ENCODE results near the gene THRB.

Gene THRB

GRCh38 chr3:24165603-24165982 lies 329.1 kb downstream of the THRB start:
- DNase-seq: no peak

DNA sequence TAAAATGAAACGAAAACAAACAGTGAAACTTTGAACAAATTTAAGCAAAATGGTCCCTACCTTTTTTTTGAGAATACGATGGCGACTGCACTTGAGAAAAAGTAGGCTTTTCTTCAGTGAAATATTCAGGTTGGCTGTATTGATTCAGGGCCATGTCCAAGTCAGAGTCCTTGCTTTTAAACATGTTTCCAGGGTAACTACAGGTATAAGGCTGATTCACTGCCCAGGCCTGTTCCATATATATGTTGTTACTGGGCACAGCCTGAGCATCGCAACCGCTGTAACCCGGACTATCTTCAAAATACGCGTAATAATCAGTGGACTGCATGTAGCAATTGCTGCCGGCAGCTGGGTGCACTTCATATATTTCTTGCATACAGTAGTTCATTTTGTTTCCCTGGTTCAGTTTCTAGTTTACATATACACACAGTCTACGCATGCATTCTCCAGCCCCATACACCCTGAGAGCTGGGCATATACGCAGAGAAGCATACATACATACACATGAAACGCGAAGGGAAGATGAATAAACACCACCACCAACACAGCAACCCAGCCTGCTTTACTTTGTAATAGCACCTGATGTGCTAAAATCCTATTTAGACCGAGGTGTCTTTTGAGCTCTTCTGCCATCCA lies 329.6 kb downstream of the THRB start:
- DNase-seq: no peak

DNA sequence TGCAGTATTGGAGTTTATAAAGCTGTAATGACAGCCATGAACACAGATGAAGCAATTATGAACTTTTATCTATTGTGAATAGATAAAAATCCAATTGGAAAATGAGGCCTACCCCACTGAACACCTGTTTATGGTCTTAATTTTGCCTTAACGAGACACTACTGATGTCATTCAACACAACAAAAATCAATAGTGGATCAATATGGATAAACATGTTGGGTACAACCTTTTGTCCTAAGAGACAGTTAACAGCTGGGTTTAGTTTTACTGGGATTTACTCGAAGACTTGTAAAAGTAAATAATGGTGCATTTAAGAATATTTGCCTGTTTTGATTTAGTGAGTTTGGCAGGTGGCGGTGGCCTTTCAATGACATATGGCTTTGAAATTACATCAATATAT lies 331.7 kb downstream of the THRB start:
- no peak for DNase-seq

- DNase-seq: no peak
These were observed 332.8 kb downstream of the THRB start for GRCh38 chr3:24161841-24162240.

- no peak for DNase-seq
These were observed 334.1 kb downstream of the THRB start for GRCh38 chr3:24160424-24161095.

- no peak for DNase-seq
These were observed 335.7 kb downstream of the THRB start for GRCh38 chr3:24158761-24159454.

DNA sequence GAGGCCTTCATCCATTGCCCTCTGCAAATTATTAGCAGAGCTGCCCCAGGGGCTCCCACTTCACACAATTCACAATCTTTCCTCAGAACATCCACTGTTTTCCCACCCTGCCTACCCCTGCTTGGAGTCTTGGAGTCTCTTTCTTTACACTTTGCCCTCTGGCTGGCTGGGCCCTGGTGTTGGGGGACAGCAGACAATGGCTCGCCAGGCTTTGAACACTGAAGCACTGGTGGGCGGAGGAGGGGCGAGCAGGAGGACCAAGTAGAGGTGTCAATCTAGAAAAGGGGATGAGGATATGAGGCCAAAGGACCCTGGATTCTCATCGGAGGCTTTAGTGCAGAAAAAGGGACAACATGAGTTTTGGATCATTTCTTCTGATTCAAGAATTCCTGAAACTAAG lies 337.5 kb downstream of the THRB start:
- DNase-seq: no peak

DNA sequence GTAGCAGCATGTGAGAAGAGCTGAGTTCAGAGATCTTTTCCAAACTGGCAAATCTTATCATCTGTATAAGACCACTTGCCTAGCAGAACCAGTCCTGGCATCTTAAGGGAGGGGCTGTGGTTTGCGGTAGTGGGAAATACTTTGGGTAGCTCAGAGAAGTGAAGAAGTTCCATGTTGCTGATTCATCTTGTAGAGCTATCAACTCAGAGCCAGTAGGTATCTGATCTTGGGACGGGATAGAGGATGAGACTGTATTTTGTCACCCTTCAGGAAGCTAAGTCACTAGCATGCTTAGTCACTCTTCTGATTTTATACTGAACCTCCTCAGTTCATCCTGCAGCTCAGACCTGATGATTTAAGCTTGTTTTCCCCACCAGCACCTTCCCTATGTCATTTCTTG lies 338.2 kb downstream of the THRB start:
- DNase-seq: no peak

DNA sequence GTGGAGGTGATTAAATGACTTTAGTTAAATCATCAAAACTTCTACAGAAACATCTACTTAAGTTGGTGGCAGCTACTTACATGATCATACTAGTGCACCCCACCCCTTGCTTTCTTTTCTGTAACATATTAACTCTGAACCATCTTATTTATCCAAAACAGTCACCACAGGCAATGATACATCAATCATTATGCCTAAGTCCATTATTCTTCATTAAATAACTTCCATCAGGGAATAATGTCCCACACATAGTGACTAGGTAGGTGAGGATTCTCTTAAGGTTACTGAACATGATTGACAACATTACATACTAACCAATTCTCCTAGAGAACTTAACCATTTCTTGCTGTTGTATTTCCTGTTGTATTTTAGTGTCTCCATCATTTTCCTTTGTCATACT lies 339.4 kb downstream of the THRB start:
- DNase-seq: no peak

GRCh38 chr3:24154781-24155180 lies 339.9 kb downstream of the THRB start:
- DNase-seq: no peak

- DNase-seq: no peak
These were observed 340.5 kb downstream of the THRB start for GRCh38 chr3:24154013-24154695.

DNA sequence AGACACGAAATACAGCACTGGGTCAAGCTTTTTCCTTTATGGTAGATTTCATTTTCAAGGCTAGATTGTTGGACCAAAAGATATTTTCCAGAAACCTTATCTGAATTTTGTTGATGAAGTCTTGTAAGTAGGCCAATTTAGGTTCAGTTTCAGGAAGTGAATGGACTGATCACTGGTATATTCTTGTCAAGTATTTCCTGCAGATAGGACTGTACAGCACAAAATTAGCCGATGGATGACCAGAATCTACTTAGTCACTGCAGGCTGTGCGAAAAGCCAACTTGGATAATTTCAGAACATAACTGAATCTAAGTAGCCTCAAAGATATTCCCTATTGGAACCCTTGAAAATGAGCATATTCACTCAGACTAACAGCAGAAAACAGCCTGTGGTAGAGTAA lies 343.1 kb downstream of the THRB start:
- no peak for DNase-seq

DNA sequence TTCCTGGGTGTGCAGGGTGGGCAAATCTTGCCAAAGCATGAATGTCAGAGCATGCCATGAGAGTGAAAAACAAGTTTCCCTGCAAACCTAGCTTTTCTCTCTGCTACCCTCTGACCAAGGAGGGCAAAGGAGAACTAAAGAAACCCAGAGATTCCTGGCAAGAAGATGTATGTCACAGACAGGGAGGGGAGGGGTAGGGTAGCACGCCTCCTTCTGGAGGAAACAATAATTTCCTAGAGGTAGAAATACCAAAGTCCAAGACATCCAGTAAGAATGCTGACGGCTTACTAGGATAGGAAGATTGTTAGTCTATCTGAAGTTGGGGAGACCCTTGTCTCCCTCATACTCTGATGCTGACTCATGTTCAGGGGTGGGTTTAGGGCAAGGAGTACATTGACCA lies 345.6 kb downstream of the THRB start:
- no peak for DNase-seq

DNA sequence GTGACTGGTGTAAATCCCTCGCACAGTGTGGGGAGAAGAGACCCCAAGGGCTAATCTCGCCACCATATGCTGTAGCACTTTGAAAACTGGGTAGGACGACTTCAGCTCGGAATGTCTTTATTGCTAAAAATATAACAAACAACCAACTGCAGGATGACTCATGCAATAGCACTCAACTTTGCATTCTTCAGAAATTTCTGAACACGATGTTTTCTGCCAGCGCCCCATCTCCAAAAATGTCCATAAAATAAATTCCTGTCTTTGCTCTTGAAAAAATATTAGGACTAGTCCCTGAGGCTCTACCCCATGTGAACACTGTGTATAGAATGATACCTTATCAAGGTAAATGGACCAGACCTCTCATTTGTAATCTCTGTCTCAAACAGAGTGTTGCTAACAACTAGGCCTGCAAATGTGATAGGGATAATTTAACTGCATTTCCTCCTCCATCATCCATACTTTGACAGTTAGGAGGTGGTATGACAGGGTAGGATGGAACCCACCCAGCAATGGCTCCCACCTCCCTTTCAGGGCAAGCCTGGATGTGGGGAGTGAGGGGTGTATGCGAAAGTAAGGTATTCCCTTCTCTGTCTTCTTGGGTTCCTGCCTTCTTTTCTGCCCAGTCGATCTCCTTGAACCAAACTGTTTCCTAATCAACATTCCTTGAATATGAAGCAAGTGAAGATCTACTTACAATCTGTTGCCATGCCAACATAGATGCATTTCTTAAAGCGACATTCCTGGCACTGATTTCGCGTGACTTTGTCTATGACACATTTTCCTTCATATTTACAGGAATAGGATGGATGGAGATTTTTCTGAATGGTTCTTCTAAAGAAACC lies 348.4 kb downstream of the THRB start:
- DNase-seq: no peak

DNA sequence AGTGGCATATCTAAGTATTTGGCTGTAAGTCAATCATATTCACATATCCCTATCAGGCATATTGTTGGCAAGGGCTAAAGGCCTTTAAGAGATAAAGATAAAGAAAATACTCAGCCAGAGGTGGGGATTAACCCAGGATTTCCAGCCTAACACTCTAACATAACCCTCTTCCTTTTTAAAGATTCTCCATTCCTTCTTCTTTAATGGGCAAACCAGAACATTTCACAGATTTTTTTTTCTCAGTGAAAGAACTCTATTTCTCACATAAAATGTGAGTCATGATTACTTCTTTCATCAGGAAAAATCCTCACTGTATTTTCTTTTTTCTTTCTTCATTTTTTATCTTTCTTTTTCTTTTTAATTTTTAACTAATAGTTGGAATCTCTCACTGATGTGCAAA lies 349.2 kb downstream of the THRB start:
- no peak for DNase-seq

DNA sequence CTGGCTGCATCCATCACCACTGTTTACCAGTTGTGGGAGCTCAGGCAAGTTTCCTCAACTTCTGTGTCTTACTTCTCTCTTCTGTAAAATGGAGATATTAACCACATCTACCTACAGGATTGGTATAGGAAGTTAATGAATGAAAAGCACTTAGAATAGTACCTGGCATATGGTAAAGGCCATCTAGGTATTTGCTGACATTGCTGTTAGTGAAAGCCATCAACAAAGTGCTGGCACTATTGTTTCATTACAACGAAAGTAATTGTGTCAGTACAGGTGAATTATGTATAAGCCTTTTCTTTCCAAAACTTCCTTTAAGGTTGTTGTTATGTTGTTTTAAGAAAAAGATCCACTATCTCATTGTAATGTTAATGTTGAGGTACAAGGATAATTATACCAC lies 352.5 kb downstream of the THRB start:
- DNase-seq: no peak

GRCh38 chr3:24141548-24141947 lies 353.1 kb downstream of the THRB start:
- no peak for DNase-seq

DNA sequence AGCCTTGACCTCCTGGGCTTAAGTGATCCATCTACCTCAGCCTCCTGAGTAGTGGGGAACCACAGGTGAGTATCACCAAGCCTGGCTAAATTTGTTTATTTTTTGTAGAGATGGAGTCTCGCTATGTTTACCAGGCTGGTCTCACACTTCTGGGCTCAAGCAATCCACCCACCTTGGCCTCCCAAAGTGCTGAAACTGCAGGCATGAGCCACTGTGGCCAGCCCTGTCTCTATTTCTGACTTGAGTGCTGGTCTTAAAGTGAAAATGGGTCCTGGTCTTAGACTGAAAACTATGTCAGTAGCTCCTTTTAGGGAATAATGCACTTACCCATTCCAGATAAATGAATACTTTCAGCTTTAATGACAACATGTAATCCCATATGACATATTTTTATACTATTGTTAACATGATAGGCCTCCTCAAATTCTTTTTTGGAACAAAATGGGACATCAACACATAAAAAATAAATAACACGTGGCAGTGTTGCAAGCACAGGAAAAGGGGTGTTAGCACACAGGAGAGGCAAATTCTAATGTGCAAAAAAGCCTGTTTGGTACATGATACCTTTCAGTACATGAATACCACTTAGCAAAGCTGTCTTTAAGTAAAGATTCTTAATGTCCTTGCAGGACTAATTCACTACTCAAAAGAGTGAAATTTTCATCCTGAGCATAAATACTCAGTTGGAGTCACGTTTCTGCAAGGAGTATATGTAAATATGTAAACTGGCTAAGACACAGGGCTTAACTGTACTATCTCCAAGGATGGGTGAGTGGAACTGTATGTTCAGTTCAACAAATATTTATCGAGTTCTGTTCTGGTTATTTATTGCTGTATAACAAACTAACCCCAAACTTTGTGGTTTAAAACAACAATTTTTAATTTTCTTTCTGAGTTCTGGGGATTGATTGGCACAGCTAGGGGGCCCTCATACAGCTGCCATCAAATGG lies 354.9 kb downstream of the THRB start:
- no peak for DNase-seq

- DNase-seq: no peak
These were observed 355.8 kb downstream of the THRB start for GRCh38 chr3:24138876-24139256.

DNA sequence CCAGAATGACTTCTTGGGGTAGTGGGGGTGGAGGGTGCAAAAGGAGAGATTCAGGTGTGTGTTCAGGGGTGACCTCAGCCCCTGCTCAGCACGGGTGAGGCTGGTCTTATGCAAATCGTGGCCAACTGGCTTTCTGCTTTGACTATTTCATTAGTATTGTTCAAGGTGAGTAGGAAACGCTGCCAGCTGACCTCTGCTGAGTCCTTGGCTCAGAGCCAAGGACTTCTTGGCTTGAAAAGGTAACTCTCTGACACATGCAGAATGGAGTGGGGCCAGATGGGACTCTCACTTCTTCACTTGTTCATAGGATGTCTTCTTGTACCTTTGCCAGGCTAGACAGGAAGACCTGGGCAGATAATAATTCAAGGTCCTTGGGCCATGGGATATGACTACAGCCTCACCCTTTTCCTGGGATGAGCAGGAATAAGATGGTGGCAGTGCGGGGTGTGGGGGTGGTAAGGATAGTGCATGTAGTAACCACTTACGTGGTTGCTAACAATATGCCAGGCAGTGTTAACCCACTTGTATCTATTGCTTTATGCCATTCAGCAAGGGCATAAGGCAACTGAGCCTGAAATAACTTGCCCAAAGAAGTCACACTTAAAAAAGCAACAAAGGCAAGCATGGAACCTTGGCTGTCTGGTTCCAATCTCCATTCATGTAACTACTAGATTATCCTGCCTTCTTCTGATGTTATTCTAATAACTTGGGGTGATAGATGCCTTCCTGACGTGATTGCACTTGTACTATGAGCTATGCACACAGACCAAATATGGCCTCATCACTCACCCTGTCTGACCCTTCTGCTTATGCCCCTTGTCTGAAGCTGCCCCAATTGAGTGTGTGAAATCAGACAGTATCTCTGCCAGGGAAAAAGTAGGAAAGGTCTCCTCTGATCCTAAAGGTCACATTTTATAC lies 356.4 kb downstream of the THRB start:
- DNase-seq: no peak

GRCh38 chr3:24137334-24137733 lies 357.3 kb downstream of the THRB start:
- DNase-seq: no peak

Measured in CD4-positive, alpha-beta T cell treated with Interleukin-6 for 4 hours (primary cell).